ENCODE data around the gene HTRA3.

Gene HTRA3

GRCh38 chr4:8277356-8278008 is 7.9 kb downstream of the HTRA3 start:
- H3K36me3 ChIP-seq (ENCODE audit: control insufficient read depth in 2 of 2, insufficient read depth in 1 of 2, low read length in 2 of 2): no peaks in the 10 kb centered on the region
- H3K27ac ChIP-seq (ENCODE audit: extremely low read depth, low read depth, low read length): no peak overlapping the region
- TF ChIP-seq ZBTB10 (tag by site-specific recombination; IDR thresholded peaks at IDR 0.05) (no peak), ZBTB7A (tag by site-specific recombination; IDR thresholded peaks at IDR 0.05; ENCODE audit: low read depth) (no peak), ZNF623 (tag by site-specific recombination; IDR thresholded peaks at IDR 0.05) (peak; percentile 51), ZNF629 (tag by site-specific recombination; IDR thresholded peaks at IDR 0.05) (no peak), ZNF24 (tag by site-specific recombination; IDR thresholded peaks at IDR 0.05) (no peak)
- no peaks in the 10 kb centered on the region for H3K4me1 ChIP-seq (ENCODE audit: control insufficient read depth, insufficient read depth, low read length)
- ChIA-PET POLR2A (no interaction called here), CTCF (interaction anchor here (0.7 to 1.4 kb wide), 3 partner anchors 10 to 133 kb away, joined by 3 to 5 read pairs (median 4); no protein-coding TSS in a partner anchor)
- no peaks in the 10 kb centered on the region for H3K9me3 ChIP-seq (ENCODE audit: control insufficient read depth, insufficient read depth, low read depth, low read length)
- no peak overlapping the region for H3K4me3 ChIP-seq (ENCODE audit: low read depth, low read length)

- Histone ChIP-seq H3K9me3 (ENCODE audit: control insufficient read depth, insufficient read depth, low read depth, low read length) (no peaks in the 10 kb centered on the region), H3K36me3 (ENCODE audit: control insufficient read depth in 2 of 2, insufficient read depth in 1 of 2, low read length in 2 of 2) (no peaks in the 10 kb centered on the region), H3K4me3 (ENCODE audit: low read depth, low read length) (no peak overlapping the region), H3K4me1 (ENCODE audit: control insufficient read depth, insufficient read depth, low read length) (no peaks in the 10 kb centered on the region), H3K27ac (ENCODE audit: extremely low read depth, low read depth, low read length) (no peak overlapping the region)
- ChIA-PET CTCF (interaction anchor here (0.6 to 1.4 kb wide), 5 partner anchors 10 to 133 kb away, joined by 3 to 5 read pairs (median 4); no protein-coding TSS in a partner anchor), POLR2A (no interaction called here)
- no peak for TF ChIP-seq ZNF76 (tag by site-specific recombination; IDR thresholded peaks at IDR 0.05; ENCODE audit: borderline replicate concordance, low read depth)
- TF ChIP-seq ZNF248 (tag by site-specific recombination; IDR thresholded peaks at IDR 0.05): no peak
Observed at GRCh38 chr4:8278009-8278395, 8.4 kb downstream of the HTRA3 start.

- TF ChIP-seq BCL6B (tag by site-specific recombination; IDR thresholded peaks at IDR 0.05) (no peak), HOXC10 (CRISPR knock-in tag; IDR thresholded peaks at IDR 0.05) (no peak), ZNF121 (tag by site-specific recombination; IDR thresholded peaks at IDR 0.05) (no peak), PRDM1 (tag by site-specific recombination; IDR thresholded peaks at IDR 0.05) (no peak), AEBP2 (tag by site-specific recombination; IDR thresholded peaks at IDR 0.05; ENCODE audit: borderline replicate concordance) (no peak), ZNF585B (tag by site-specific recombination; IDR thresholded peaks at IDR 0.05) (no peak), ZNF157 (tag by site-specific recombination; IDR thresholded peaks at IDR 0.05) (no peak)
- Histone ChIP-seq H3K9me3 (ENCODE audit: control insufficient read depth, insufficient read depth, low read depth, low read length) (no peaks in the 10 kb centered on the region), H3K27ac (ENCODE audit: extremely low read depth, low read depth, low read length) (no peak overlapping the region), H3K4me1 (ENCODE audit: control insufficient read depth, insufficient read depth, low read length) (no peaks in the 10 kb centered on the region), H3K4me3 (ENCODE audit: low read depth, low read length) (no peak overlapping the region), H3K36me3 (ENCODE audit: control insufficient read depth in 2 of 2, insufficient read depth in 1 of 2, low read length in 2 of 2) (no peaks in the 10 kb centered on the region)
- ChIA-PET POLR2A (interaction anchor here (0.6 kb wide), 1 partner anchor 150 kb away, joined by 3 read pairs; no protein-coding TSS in a partner anchor), CTCF (interaction anchor here (0.6 to 1.5 kb wide), 6 partner anchors 11 to 132 kb away, joined by 3 to 5 read pairs (median 4); no protein-coding TSS in a partner anchor)
Observed at GRCh38 chr4:8278421-8279287, 9.1 kb downstream of the HTRA3 start.

Data from HEK293 (cell line).